ENCODE data around the gene ELP5.
"Not testable (repeated sequence)": the region's sequence is repeated elsewhere in the genome, so short reads cannot be mapped to it uniquely, and the experiment has no call there.

Gene ELP5

DNA sequence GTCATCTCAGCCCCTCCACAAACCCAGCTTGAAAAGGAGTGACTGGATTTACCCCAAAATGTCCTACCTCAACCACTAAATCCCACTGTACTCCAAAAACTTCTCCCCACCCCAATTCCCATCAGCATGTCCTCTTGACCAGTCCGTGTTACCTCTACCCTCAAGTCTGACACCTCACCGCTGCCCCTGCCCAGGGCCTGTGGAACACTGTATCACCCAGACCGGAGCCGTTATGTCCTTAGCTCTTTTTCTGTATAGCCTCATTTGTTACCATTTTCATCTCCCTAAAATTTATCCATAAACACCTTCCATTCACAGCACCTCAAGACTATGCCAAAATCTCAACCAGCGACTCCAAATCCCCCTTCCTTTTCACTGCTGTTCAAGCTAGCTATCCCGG, 15.2 kb upstream of the ELP5 start:
- DNase-seq (ENCODE audit: low read depth in 2 of 2) = no peak

DNA sequence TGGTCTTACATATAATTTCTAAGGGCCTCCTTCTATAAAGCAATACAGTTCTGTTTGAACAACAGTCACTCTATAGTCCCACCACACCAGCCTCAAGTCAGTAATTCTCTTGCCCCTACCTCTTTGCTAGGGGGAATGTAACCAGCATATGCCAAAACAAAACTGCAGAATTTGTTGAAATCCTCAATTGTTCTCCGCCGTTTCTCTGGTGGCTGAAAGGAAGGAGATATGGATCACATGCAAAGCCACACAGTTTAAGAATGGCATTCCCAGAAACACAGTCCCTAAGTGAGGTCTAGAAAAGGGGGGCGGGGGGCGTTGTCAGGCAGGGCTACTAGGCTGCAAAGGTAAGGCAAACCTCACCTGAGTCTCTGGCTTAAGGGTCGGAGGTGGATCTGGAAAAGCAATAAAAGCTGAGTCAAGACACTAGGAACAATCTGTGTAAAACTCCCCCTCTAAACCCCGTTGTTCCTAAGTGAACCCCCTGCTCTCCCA, 14.7 kb upstream of the ELP5 start:
- no peak for DNase-seq (ENCODE audit: low read depth in 2 of 2)

DNA sequence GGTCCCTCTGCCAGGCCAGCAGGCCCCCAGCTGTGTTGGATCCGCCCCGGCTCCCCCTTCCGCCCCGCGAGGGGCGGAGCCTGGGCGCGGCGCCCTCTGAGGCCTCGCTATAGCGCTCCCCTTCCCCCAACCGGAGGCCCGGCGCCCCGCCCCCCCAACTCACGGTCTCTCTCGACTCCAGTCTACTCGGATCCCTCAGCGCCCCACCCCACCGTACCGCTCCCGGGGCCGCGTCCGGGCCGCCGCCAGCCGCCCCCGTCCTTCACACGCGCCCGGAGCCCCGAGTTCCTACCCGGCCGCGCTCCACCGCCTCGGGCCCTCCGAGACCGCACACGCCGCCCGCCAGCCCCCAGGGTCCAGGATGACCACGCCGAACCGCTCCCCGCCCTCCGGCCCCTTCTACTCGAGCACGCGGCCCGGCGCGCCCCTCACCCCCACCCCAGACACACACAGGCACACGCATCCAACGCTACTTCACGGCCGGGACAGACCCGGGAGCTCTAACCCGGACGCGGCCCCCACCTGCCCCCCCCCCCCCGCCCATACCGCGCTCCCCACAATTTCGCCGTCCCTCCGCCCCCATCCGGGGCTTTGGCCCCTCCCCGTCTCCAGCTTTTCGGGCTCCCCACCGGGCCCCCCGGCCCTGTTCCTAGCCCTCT, 14.1 kb upstream of the ELP5 start:
- peak; percentile 65 to 71 for DNase-seq (ENCODE audit: low read depth in 2 of 2)

DNA sequence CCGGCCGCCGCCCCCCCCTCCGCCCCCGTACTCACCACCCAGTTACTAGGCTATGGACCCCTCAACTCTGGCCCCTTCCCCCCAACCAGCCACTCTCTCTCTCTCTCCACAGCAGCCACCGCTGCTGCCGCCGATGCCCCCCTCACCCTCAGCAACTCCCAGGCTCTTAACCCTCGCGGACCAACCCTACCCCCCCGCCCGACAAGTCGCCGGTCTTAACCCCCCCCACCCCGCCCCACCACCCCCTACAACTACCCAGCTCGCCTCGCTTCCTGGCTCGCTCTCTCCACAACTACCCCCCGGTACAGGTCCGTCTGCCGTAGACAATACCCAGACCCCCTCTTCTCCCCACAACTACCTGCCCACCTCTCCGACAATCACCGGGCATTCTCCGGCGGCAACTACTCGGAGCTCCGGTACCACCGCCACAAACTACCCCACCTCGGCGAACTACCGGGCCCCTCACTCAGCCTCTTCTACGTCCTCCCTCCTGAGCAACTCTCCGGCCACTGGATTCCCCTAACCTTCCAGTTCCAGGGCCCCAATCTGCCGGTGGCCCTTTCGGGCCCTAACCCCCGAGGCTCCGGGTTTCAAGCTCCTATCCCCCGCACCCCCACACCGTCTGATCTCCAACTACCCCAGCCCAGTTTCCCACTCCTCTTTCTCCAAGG, 13.5 kb upstream of the ELP5 start:
- DNase-seq (ENCODE audit: low read depth in 2 of 2) = no peak

DNA sequence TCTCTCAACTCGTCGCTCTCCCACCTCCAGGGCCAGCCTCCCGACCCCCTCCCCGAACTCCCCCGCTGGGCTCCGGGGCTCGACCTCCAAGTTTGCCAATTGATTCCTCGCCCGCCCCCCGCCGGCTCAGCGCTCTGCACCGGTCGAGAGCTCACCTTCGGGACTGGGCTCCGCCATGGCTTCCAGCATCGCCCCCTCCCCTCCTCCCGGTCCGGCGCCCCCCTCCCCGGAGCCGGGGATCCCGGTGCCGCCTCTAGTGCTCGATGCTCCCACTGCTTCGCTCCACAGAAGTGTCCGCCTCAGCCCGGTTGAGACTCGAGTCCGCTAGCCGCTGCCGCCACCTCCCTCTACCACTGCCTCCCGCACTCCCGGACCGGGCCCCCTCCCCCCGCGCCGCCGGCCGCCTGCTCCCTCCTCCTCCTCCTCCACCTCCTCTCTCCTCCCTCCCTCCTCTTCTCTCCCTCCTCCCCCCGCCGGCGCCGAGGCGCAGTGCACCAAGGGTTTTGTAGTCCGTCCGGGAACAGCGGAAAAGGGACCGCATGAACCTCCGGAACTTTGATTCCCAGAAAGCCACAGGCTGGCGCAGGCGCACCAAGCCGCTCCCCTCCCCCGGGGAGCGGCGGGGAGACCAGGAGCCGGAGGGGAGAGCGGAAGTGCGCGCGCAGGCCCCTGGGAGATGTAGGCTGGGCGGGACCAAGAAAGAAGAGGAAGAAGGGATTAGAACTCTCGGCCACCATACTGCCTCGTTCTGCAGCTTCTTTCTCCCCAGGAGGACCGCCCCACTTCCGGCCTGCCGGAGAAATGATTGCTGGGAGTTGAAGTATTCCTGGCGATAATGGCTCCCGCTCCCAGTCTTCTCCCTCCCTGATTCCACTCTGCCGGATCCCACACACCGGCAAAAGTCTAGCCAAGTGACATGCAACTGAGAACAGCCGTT, 12.7 kb upstream of the ELP5 start, which contains the start of gene PHF23:
Gene PHF23, minus strand, starts transcription at position 367 of the 937 bp plus-strand sequence. Its CDS starts 178 bp downstream, at position 189.
- DNase-seq (ENCODE audit: low read depth in 2 of 2) = peak; percentile 93

- DNase-seq (ENCODE audit: low read depth in 2 of 2) = no peak
Observed at GRCh38 chr17:7240375-7240774, 11.6 kb upstream of the ELP5 start.

DNA sequence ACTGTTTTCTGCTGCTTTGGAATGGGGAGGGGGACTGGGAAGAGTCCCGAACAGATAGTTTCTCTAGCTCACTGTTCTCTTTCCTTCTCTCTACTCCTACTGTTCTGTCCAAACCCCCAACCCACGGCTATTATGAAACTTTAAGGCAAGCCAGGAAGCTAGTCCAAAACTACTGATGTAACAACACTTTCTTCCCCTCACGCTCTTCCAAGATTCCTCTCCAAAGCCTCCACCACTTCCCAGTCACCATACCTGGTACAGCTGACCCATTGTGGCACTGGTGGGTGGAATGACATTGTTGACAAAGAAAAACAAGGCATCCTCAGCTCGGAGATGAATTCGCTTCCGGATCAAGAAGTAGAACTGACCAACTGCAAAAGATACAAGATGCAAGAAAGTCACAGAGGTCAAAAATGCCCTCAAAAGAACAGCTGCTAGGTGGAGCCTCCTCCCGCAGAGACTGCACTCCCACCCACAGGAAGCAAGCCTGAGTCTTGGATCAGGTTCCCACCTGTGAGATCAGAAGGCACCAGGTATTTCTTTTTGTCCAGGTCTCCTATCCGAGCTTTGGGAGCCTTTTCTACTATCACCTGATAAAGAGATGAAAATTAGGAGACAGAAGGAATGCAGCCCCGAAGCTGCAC, 10.8 kb upstream of the ELP5 start:
- no peak for DNase-seq (ENCODE audit: low read depth in 2 of 2)

DNA sequence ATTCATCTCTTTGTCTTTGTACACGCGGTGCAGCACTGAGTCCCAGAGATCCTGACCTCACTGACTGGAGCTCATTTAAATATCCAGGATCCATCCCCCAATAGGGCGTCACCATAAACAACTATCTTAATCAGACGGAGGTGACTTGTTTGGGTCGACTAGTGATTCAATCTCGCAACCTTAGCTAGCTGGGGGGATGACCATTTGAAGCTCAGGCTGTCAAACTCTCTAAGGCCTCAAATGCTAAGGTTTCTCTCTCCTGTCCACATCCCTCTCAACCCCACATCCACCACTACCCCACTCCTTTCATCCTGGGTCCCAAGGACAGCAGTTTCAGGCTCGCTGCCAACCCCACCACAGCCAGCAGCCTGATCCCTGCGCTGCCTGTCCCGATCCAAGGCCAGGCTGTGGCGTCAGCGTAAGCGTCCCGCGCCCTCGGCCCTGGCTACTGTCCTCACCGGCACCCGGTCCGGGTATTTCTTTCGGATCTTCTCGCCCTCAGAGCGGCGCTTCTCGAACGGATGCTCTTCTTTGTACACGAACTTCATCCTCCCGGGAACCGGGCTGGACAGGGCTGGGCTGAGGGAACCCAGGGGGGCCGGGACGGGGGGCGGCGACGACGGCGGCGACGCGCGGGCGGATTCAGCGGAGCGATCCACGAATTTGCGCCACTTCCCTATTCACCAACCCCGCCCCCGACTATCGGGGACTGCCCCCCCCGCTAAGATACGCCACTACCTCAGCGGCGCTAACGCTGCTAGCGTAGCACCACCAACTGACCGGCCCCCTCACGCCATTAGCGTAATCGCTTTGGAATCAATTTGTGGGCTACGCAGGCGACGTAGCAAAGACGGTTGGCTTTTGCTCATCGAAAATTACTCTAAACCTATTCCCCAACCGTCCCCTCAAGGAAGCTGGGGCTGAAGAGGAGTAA, 10.0 kb upstream of the ELP5 start, which contains the start of gene GABARAP:
Gene GABARAP, minus strand, starts transcription at position 667 of the 934 bp plus-strand sequence. Its CDS starts 119 bp downstream, at position 548.
- DNase-seq (ENCODE audit: low read depth in 2 of 2) = peak; percentile 93

DNA sequence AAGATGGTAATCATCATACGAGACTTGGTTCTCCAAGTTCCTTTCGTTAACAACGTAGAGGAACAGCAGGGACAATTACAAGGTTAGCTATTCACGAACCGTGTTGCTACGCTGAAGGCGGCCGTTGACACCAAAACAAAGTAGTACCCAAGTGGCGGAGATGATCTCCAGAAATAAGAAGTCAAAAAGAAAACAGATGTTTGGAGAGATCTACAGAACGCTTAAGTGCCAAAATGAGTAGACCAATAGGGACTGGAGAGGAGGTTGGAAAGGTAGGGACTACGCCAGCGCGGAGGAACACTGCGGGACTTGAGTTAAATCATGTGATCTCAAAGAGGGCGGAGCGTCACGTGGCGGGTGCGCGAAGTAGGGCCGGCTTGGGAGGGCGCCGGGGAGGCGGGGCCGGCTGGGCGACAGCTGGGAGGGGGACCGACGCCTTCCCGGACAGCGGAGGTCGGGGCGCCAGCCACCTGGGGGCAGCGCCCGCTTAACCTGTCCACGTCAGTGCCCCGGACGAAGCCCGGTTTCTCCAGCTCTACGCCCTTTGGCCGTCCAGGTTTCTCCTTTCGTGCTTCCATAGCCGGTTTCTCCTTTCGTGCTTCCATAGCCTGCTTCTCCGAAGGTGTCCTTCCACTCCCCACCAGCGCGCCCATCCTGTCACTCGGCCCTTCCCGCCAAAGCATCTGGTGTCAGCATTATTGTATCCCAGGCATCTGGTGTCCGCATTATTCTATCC, 9.1 kb upstream of the ELP5 start:
- peak; percentile 87 for DNase-seq (ENCODE audit: low read depth in 2 of 2)

- DNase-seq (ENCODE audit: low read depth in 2 of 2) = no peak
Observed at GRCh38 chr17:7243453-7243729, 8.6 kb upstream of the ELP5 start.

- DNase-seq (ENCODE audit: low read depth in 2 of 2) = not testable (repeated sequence)
Observed at GRCh38 chr17:7243838-7244237, 8.2 kb upstream of the ELP5 start.

DNA sequence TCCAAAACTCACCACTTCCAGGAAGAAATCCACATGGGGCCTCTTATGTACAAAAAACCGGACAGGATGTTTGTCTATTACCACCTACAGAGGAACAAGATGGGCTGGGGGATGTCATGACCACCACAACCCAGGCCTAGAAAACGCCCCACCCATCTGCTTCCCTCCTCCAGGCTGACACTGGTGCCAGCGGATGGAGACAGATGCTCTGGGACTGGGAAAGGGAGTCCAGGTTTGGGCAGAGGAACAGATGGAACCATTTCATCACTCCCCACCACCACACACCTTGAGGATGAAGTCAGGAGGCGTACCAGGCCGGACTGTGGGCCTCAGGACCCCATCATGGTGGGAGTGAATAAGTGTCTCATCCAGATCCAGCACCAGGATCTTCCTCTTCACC, 5.2 kb upstream of the ELP5 start:
- no peak for DNase-seq (ENCODE audit: low read depth in 2 of 2)

DNA sequence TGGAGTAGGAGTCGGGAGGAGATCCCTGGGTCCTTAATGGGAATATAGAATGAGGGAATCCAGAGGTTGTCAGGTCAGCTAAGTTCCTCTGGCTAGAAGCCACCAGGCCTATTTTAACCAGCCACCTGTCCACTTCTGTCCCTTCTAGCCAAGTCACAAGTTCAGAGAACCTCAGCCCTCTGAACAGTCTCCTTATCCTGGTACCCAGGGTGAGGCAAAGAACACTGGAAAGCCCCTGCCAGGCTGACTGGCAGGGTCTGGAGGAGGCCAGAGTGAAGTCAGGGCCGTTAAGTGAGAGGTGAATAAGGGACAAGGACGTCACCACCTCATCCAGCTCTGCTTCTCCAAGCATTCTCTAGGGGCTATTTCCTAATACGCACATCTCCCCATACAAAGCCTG, 3.2 kb upstream of the ELP5 start:
- DNase-seq (ENCODE audit: low read depth in 2 of 2) = no peak

DNA sequence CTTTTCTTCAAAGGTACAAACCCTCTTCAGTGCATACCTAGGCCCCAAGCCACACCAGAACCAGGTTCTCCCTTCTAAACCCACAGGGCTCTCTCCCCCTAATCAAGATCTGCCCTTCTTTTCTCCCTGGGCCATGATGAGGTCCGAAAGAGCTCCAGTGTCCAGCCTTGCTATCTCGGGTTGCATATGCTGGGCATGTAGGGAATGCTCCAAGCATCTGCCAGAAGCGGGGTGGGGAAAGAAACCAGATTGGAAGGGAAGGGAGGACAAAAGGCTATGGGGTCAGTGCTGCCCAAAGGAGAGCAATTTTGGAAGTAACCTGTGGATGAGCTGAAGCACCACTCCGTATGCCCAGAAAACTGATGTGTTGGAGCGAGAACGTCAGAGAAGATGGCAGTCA, 2.8 kb upstream of the ELP5 start:
- DNase-seq (ENCODE audit: low read depth in 2 of 2) = no peak

DNA sequence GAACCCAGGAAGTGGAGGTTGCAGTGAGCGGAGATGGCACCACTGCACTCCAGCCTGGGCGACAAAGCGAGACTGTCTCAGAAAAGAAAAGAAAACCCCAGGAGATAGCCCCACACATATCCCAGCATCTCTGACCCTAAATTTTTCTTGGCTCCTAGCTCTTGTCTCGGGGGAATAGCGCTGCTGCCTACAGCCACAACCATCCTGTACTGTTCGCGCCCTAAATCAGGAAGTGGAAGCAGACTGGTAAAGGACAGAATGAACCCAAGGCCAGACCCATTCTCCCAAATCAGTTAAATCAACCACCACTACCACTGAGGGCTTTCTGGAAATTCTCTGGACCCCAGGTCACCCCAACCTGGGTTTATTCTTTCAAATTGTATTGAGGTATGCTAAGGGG, 2.2 kb upstream of the ELP5 start:
- DNase-seq (ENCODE audit: low read depth in 2 of 2) = no peak

GRCh38 chr17:7250695-7251627, 1.1 kb upstream of the ELP5 start:
- no peak for DNase-seq (ENCODE audit: low read depth in 2 of 2)

- peak; percentile 97 to 99 for DNase-seq (ENCODE audit: low read depth in 2 of 2)
Observed at GRCh38 chr17:7251661-7252175, 297 bp upstream of the ELP5 start, which contains the start of gene CTDNEP1. Gene CTDNEP1 (minus strand): TSS chr17:7251734. CDS start chr17:7251296, 438 bp downstream.

GRCh38 chr17:7253082-7253481, 1.1 kb downstream of the ELP5 start:
- no peak for DNase-seq (ENCODE audit: low read depth in 2 of 2)

DNA sequence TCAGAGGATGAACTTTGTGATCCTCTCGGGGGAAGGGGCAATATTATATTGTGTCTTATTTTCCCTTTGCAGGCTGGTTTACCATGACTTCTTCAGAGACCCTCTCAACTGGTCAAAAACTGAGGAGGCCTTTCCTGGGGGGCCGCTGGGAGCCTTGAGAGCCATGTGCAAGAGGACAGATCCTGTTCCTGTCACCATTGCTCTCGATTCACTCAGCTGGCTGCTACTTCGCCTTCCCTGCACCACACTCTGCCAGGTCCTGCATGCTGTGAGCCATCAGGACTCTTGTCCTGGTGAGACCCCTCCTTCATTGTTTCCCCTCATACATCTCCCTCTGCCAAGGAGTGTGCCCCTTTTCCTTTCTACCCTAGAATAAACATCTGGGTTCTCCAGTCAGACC, 2.5 kb downstream of the ELP5 start:
- no peak for DNase-seq (ENCODE audit: low read depth in 2 of 2)

Data from stimulated activated CD8-positive, alpha-beta memory T cell treated with anti-CD3 and anti-CD28 coated beads, Interleukin-7, amount 100 ng/mL, for 1 hour (primary cell).